Body of pancreas (tissue), 4 donors: ENCODE measurements around the gene BANK1.

Experiments used
- POLR2A ChIP-seq, 3 donors: fragments of 450-650 bp; IDR thresholded peaks; one replicate each; pipeline ENCODE4 v1.6.1; 2016; ENCODE audit warnings: antibody characterized with exemption in 3 of 3, mild to moderate bottlenecking in 2 of 3
- TF ChIP-seq, protein P1 (sequence below), 7 experiments: fragments of 450-650 bp in 4 of 7; fragments of 200-600 bp in 3 of 7; sonication (generic) in 3 of 7; IDR thresholded peaks; one replicate each; pipeline ENCODE4 v1.5.1; 2016 to 2019; ENCODE audit warnings: antibody characterized with exemption in 7 of 7

GRCh38 chr4:101888472-101888871 lies 97.9 kb downstream of the BANK1 start:
- TF ChIP-seq, protein P1, sequence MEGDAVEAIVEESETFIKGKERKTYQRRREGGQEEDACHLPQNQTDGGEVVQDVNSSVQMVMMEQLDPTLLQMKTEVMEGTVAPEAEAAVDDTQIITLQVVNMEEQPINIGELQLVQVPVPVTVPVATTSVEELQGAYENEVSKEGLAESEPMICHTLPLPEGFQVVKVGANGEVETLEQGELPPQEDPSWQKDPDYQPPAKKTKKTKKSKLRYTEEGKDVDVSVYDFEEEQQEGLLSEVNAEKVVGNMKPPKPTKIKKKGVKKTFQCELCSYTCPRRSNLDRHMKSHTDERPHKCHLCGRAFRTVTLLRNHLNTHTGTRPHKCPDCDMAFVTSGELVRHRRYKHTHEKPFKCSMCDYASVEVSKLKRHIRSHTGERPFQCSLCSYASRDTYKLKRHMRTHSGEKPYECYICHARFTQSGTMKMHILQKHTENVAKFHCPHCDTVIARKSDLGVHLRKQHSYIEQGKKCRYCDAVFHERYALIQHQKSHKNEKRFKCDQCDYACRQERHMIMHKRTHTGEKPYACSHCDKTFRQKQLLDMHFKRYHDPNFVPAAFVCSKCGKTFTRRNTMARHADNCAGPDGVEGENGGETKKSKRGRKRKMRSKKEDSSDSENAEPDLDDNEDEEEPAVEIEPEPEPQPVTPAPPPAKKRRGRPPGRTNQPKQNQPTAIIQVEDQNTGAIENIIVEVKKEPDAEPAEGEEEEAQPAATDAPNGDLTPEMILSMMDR (IDR thresholded peaks at IDR 0.05) = no peak
- no peak for TF ChIP-seq POLR2A (IDR thresholded peaks at IDR 0.05)
